NCI-H128 (cell line): ENCODE data around the gene PAX1.

ENCODE experiments used
- DNase-seq: peaks from one replicate; lab custom pipeline; 2025; ENCODE audit not compliant: unreplicated experiment; lab: John Stamatoyannopoulos, UW

PAX1 gene

DNA sequence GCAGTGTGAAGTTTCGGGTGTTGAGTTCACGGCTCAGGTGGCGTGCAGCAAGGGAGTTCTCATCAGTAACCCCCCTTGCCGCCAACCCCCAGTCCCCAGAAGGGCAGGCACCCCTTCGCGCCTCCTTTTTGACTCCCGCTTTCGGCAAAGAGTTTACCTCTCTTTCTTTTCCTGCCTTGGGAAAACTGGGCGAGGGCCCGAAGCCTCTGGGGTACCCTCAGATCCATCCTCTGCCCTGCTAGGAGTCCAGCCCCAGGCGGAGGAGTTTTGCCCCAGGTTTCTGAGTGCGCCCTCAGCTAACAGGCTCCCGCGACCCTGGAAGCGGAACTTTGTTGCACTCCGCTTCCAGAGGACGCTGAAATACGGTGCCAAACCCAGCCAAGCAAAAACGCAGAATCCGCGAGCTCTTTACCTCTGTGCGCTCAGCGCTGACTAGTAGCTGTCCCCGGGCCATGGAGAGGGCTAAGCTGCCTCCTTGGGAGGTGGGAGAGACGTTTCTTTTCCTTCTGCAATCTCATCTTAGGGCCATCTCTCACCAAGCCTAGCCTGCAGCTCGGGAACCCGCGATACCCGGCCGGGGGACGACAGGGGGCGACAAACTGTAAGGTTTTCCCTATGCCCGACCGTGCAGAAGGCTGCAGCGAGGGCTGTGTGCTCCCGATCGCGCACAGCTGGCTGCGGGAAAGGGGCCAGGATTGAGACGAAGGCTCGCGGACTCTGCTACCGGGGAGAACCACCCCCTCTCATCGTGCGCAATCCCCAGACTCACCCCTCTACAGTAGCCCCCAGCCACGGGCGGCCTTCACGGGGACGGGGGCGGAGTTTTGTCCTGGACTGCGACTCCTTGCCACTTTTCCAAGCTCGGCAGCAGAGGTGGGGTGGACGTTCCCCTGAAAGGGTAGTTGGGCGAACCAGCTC lies 2.7 kb upstream of the PAX1 start:
- DNase-seq = peak; percentile 19

DNA sequence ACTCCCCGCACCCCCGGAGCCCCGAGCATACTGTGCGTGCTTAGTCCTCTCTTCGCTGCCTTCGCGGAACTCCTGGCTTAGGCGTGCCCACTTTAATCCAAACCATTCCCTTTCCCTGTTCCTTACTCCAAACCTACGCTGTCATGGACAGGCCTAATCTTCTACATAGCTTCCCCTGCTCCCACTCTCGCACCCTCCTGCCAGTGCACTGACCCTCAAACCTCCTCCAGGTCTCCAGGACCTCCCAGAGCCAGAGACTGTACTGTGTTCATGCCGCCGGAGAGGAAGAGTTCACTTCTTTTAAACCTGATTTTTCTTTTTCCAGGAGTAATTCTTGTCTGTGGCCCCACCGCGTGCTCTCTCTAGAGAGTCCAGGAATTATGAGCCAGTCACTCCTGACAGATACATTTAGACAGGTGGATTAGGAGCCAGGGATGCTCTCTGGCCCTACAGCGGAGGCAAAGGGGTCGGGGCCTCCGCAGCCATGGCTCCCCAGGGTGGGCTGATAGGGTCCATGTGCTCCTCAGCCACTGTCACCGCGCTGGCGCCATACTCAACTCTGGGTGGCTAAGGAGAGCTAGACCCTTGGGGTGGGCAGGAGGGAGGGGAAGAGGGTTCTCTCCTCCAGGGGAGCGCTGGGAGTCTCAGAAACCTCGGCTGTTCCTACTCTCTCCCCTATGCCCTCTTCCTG lies 1.6 kb upstream of the PAX1 start:
- no peak for DNase-seq

DNA sequence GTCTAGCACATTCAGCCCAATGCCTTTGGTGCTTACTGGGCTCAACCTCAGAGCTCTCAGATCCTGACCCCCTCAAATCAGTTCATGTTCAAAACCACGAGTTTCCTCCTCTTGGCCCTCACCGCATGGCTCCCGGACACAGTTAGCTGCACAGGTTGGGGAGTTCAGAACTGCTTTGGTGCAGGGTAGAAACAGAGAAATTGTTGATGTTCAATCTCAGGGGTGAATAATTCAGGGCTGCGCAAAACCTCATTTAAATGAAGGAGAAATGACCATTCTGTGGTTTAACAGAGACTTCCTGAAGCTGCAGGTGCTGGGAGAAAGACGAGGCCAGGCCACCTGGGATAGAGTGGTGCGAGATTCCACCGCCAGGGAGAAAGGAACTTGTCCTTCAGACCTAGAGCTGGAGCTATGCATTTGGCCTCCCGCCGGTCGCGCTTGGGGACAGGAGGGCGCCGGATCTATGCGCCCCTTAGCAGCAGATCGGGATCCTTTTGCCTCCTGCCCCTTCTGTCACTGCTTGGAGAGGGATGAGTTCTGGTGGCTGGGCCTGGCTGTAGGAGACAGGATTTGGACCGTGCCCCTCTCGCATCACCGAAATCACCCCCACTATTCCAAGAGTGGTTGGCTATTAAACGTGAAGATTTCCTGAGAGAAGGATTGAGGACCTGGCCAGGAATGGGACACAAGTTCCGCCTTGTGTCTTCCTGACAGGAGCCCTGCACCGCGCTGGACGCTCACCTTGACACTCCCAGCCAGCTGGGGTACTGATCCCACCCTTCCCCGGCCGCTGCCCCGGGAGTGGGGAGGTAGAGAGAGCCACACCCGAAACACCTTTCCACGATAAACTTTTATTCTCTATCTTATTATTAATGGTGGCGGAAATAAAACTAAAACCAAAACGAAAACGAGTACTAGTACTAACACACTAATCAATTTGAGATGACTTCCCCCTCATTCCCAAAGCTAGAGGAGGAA lies 767 bp upstream of the PAX1 start:
- DNase-seq = no peak

DNA sequence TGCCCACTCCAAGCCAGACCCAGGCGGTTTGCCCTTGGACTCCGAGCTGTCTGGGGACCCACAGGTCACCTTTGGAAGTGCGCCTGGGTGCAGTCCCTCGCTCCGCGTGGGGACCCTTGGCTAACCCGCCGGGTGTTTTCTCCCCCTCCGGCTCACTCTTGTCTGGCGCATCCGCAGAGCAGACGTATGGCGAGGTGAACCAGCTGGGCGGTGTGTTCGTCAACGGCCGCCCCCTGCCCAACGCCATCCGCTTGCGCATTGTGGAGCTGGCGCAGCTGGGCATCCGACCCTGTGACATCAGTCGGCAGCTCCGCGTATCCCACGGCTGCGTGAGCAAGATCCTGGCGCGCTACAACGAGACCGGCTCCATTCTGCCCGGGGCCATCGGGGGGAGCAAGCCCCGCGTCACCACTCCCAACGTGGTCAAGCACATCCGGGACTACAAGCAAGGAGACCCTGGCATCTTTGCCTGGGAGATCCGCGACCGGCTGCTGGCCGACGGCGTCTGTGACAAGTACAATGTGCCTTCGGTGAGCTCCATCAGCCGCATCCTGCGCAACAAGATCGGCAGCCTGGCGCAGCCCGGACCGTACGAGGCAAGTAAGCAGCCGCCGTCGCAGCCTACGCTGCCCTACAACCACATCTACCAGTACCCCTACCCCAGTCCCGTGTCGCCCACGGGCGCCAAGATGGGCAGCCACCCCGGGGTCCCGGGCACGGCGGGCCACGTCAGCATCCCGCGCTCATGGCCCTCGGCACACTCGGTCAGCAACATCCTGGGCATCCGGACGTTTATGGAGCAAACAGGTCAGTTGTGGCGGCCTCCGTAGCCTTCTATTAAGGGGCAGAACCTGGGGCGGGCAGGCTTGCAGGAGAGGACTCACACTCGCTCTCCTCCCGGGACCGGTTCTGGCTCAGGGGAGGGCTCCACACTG lies 1.1 kb downstream of the PAX1 start:
- no peak for DNase-seq

DNA sequence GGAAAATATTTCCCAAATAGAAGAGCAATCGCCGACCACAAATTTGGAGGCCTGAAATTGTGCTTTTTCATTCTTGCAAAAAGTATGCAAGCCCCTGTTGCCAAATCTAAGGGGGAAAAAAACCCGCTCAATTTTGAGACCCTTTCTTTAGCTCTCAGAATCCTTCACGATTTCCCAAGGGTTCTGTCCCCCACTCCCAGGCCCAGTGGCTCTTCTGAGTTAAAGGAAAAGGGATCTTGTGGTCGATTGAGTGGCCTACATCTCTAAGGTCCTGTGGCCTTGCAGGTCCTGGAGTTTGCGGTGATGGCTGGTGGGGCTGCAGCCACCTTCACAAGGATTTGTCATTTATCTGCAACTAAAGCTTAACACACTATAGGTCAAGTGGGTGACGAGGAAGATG lies 1.8 kb downstream of the PAX1 start:
- DNase-seq = no peak

DNA sequence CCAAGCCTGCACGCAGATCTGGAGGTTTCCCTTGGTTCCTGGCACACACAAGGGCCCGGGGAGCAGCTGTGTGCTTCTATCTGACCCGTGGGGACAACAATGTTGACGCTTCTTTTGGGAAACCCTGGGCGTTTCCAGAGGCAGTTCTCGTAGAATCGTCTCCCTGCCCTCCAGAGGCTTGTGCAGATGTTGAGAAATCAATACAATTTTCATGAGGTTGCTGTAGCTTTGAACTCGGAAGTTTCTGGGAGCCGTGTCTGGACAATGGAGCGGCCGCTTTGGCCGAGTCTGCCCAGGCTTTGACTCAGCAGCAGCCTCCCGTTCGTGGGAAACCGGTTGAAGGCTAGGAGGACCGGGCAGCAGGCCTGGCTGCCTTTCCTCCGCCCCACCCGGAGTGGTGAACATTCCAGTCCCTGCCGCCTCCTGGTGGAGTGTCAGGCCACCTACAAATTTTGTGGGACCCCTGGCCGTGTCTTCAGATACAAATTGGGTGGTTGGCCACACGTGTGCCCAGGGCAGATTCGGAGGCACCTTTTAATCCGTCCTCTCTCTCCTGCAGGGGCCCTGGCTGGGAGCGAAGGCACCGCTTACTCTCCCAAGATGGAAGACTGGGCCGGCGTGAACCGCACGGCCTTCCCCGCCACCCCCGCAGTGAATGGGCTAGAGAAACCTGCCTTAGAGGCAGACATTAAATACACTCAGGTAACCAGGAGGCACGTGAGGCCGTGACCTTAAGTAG lies 2.7 kb downstream of the PAX1 start:
- no peak for DNase-seq

DNA sequence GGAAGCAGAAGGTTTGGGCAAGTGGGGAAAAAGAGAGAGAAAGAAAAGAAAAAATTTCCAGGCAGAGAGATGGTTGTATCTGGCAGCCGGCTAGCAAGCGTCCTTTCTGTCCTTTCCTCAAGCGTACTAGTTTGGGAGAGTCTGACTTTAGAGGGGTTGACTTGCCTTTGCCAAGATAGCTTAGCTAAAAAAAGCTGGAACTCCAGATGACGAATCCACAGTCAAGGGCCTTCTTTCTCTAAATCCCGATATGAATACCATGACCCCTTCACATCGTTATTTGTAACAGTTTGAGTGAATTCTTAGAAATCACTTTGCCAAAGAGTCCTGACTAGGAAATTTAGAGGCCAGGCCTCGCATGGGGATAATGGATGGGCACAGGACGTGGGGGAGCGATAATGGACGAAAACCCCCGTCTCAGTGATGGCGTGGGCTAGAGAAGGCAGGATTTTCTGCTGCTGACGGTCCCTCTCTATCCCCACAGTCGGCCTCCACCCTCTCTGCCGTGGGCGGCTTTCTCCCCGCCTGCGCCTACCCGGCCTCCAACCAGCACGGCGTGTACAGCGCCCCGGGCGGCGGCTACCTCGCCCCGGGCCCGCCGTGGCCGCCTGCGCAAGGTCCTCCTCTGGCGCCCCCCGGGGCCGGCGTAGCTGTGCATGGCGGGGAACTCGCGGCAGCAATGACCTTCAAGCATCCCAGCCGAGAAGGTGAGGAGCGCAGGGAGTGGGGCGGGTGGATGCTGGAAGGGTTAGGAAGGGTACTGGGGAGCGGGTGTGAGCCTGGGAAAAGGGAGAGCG lies 3.5 kb downstream of the PAX1 start:
- no peak for DNase-seq

DNA sequence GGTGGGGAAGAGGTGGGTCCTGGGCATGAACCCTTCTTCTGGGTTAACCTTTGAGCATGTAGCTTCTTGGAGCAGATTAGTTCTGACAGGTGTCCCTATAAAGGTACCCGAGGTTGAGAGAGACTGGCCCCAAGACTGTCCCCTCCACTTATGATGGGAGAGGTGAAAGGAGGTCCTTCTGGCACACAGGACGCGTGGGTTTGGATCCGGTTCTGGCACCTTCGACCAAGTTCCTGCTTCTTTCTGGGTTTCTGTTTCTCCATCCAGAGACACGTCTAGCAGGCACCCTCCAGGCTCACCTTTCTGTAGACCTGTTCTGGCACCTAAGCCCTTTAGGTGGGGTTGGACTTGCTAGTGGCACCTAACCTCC lies 4.1 kb downstream of the PAX1 start:
- no peak for DNase-seq

DNA sequence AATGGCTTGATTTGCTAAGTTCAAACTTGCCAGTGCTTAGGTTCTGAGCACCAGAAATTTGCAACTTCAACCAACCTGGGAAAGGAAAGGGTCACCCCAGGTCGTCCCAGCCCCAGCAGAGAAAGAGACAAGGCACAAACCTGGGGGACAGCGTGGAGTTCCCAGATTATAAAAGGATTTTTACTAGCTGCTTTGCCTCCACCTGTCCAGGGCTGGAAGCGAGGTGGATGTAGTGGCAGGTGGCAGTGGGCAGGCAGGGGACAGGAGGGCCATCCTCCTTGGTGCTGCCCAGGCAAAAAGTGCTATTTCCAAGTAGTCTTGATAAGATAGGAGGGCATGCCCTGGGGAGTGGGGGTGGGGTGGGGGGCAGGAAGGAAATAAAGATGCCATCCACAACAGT lies 4.9 kb downstream of the PAX1 start:
- no peak for DNase-seq

DNA sequence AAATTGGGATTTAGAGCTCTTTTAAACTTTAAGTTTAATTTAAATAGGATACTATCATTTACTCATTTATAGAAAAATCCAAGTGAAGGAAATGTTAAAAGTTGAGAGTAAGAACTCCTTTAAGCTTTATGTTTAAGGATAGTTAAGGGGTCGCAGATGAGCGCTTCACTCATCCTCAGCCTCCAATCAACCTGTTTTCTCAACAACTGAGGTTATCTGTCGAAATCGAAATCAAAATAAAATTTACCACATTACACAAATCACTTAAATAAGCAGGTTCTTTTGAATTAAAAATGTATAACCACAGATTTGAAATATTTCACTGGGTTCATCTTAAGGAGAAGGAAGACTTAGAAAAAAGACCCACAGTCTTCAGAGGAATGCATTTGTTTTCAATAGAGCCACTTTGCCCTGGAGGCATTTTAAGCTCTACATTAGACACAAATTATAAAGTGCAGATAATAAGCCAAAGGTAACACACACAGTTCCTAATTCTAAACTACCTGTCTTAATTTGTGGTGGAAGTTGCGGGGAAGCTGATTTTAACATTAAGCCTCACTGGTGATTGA lies 5.5 kb downstream of the PAX1 start:
- no peak for DNase-seq

DNA sequence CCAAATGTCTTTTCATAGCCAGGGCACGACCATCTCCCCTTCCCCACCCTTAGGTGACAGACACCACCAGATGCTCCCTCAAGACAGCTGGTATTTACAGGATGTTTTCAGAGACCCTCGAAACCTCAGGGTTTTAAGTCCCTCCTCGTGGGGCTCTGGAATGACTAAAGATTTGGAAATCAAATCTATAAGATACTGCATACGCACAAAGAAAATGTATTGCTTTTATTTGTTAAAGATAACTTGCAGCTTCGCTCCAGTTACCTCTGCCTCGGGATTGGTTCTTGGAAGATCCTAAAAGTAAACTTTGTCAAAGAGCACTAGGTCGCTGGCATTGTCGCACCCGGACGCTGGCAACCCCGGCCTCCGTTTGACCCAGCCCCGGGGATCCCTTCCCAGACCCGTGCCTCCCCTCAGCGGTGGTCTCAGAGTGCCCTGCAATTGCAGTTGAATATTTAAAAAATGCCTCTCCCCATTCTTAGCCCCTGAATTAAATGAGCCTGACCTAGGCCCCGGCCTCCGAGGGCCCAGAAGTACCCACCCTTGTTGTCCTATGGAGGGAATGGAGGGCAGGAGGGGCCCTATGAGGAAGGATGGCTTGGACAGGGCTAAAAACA lies 7.1 kb downstream of the PAX1 start:
- DNase-seq = no peak

DNA sequence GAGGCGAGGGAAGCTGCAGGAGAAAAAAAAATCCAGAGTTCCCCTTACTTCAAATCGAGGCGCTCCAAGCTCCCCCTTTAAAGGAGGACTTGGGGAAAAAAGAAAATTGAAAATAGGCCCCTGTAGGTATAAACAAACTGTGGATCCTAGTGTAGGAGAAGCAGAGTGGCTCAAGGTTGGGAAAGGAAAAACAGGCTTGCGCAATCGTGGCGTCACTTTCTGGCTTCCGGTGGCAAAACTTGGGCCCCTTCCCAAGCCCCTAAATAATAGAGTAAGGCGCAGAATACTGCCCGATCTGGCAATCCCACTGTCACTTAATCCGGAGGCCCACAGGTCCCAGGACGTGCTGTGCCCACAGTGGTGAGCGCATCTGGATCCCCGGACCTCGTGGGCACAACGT lies 8.0 kb downstream of the PAX1 start:
- no peak for DNase-seq

DNA sequence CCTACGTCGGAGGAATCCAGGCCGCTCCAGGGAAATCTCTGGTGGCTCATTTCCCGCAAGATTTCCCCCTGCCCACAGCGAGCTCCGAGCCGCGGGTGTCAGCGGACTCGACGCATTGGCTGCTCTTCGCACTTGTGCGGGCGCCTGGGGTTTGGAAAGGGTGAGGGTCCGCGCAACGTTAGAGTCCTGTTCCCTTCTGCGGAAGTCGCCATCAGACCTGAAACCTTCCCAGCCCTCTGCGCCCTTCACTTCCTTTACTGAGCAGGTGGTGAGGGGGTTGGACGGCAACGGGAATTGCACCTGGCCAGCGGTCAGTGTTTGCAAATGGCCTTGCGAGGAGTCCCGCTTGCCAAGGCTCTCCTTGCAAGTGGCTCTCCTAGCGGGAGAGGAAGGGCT lies 8.4 kb downstream of the PAX1 start:
- no peak for DNase-seq

DNA sequence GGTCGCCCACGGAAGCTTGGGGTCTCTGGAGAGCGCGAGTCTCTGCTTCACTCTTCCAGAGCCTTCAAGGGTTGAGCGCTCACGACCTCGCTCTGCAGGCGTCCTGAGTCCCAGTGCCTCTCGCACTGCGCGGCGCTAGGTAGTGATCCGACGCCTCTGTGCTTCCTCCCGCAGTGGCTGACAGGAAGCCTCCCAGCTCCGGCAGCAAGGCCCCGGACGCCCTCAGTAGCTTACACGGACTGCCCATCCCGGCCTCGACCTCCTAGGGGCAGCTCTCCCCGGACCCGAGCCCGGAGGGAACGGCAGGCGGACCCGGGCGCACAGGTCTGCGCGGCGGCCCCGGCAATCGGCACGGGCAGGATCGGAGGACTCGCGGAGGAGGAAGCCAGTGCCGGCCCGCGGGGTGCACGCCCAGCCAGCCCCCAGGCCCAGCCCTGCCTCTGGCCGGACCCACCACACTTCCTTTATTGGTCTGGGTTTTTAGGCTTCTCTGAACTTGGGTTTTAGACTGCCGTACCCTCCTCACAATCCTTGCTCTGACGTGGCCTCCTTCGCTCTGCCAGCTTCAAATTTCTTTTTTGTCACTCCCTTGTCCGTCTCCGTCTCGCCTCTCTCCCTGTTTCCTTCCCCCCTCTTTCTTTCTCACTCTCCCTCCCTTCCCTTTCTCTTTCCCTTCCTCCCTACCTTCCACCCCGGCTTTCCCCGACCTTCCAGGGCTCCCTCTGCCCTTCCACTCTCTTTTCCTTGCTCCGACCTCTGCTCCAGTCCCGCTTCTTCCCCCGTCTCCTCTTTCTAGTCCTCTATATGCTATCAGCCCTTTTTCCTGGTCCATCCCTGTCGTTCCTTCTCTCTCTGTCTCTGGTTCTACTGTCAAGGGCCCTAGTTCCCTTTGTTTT lies 9.1 kb downstream of the PAX1 start:
- no peak for DNase-seq

DNA sequence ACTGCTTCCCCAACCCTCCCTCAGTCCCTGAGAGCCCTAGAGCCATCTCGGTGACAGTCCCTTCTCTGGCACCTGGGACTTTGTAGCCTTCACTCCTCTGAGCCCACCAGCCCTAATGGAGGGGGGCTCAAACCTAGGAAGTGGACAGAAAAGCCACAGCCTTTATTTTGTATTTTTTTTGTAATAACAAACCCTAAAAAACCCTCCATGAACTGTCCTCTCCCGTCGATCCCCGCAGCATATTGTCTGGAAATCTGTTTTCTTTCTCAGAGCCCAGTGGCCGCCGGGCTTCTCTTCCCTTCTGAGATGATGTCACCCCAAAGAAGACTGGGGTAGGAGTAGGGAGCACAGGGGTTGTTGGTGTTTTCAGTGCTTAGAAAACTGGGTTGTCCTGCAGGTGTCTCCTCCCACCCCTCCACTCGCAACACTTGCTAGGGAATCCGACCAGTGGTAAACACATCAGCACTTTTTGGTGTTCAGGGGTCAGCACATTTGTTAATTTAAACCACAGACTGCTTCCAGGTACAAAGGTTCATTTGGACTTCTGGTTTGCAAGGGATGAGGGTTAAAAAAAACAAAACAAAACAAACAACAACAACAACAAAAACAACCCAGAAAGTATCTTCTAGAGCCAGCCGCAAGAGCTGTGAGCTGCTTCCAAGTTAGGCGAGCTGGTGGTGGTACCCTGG lies 9.9 kb downstream of the PAX1 start:
- DNase-seq = no peak

DNA sequence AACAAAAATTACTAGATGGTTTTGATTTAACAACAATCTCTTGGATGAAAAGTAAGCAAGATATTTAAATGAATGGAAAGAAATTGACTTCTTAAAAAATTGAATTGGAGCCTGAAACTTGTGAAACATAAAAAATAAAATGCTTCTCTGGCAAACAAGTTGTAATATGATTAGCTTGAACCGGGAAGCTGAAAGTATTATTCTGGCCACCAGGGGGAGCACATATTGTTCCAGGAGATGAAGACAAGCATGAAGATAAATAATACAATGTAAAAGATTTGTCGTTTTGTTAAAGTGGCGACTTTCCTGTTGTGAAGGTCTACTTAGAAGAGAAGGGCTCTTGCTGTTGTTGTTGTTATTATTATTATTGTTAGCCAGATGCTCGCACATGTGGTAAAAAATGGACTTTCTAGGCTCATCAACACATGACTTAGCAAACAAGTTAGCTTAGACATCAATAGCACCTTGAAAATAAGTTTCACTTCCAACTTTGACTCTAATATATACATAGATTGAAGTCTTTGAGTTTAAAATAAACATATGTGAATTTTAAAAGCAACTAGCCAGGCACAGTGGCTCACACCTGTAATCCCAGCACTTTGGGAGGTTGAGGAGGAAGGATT lies 14.2 kb downstream of the PAX1 start:
- DNase-seq = peak; percentile 11
